Left cardiac atrium (tissue), 4 donors: ENCODE data around the gene MYO18A. TPM values are rescaled to one million over a fixed set of nuclear protein-coding genes. Genes with fewer than 3 reads are reported as not detected.
"Not testable (repeated sequence)": the region's sequence is repeated elsewhere in the genome, so short reads cannot be mapped to it uniquely, and the experiment has no call there.

ENCODE experiments used
- ATAC-seq, 2 donors: fragments of 200-7000 bp; cut with Tn5 transposase; one replicate each; pipeline ENCODE4 v1.9.1; 2020; ENCODE audit warnings: mild to moderate bottlenecking in 2 of 2, moderate library complexity in 2 of 2
- DNase-seq: peaks from one replicate; pipeline ENCODE4 v3.0.0-alpha.2; 2020
- intact Hi-C, 2 donors: fragments of 100-400 bp; cut with DNase I; formaldehyde crosslinking; loops; one replicate each; pipeline versions ENCODE4 v1.14.1 to v1.15.1; 2022 to 2023
- total RNA-seq, 2 donors: library from RNA; stranded (reverse); fragmentation: NEBNext Ultra II Directional; extraction: Animal tissue kit (Norgen Biotek cat#: 25700); gene quantifications; one replicate each; pipeline ENCODE4 v1.2.1, GENCODE V29; 2021
- donor health status: DM: no; HTN: yes; CAD: no.
- donor health status: DM: no; HTN: yes; CAD: no; lungs with severe emphysema.
- donor health status: DM: yes; HTN: yes; CAD: no.
- donor health status: Dilated cardiomyopathy.

Gene MYO18A
- total RNA-seq, 2 donors from 2014 or later, result 179 to 190 TPM

DNA sequence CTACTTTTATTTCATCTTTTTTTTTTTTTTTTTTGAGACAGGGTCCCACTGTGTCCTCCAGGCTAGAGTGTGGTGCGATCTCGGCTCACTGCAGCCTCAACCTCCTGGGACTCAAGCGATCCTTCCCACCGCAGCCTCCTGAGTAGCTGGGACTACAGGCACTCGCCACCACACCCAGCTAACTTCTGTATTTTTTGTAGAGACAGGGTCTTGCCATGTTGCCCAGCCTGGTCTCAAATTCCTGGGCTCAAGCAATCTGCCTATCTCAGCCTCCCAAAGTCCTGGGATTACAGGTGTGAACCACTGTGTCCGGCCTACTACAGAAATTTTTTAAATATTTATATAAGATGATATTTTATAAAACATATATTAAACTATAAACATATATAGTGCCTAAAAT is 4.8 kb downstream of the MYO18A start:
- intact Hi-C loops, result no loop called here
- ATAC-seq, result no peak
- DNase-seq, result no peak

GRCh38 chr17:29172589-29172988 is 7.6 kb downstream of the MYO18A start:
- DNase-seq (no peak), ATAC-seq (no peak)
- intact Hi-C loops, result no loop called here

DNA sequence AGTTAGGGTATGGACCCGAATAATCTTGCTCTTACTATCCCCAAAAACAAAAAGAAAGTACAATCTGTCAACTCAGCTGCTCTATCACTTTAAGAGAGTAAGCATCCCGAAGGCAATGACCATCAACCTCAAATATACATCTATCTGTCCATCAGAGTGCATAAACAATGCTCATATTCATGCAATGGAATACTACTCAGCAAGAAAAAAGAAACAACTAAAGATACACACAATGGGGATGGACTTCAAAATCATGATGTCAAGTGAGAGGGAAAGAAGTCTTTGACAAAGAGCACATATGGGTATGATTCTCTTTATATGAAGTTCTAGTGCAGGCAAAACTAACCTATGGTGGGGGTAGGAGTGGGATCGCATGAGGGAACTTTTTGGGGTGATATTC is 9.5 kb downstream of the MYO18A start:
- no peak for ATAC-seq
- intact Hi-C loops, result no loop called here

GRCh38 chr17:29169806-29170591 is 10.2 kb downstream of the MYO18A start:
- DNase-seq, result no peak
- ATAC-seq, result no peak
- intact Hi-C loops, result no loop called here

More for the DNA sequence above, 9.5 kb downstream of the MYO18A start:
- DNase-seq, result no peak

DNA sequence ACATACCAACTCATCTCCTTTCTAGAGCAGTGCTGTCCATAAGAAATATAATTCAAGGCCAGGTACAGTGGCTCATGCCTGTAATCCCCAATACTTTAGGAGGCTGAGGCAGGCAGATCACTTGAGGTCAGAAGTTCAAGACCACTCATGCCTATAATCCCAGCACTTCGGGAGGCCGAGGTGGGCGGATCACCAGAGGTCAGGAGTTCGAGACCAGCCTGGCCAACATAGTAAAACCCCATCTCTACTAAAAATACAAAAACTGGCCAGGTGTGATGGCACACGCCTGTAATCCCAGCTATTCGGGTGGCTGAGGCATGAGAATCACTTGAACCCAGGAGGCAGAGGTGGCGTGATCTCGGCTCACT is 11.5 kb downstream of the MYO18A start:
- intact Hi-C loops, ATAC-seq, DNase-seq: not testable (repeated sequence)

- DNase-seq (no peak), ATAC-seq (peak in 1 of 2 donors; percentile 61)
- intact Hi-C loops, result no loop called here
Observed at GRCh38 chr17:29168079-29168758, 12.0 kb downstream of the MYO18A start.

- DNase-seq (no peak), ATAC-seq (no peak)
- intact Hi-C loops, result no loop called here
Observed at GRCh38 chr17:29167393-29168078, 12.7 kb downstream of the MYO18A start.

DNA sequence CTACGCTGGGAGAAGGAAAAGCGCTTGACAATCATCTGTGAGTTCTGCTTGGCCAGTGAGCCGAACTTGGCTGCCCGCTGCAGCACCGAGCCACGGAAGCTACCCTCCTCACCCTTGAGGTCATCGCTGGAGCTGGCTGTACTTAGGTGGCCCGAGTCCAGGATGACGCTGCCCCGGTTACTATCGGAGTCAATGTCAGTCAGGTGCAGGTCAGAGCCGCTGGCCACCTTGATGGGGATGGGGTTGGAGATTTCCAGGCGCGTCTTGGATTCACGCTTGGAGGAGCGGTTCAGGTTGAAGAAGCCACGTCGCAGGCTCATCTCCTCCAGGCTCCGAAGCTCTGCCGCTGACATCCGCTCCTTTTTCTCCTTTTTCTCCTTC is 13.7 kb downstream of the MYO18A start:
- intact Hi-C loops, result no loop called here
- ATAC-seq, result no peak
- DNase-seq, result no peak

GRCh38 chr17:29165800-29166506 is 14.2 kb downstream of the MYO18A start:
- ATAC-seq (no peak), DNase-seq (no peak)
- intact Hi-C loops, result no loop called here

DNA sequence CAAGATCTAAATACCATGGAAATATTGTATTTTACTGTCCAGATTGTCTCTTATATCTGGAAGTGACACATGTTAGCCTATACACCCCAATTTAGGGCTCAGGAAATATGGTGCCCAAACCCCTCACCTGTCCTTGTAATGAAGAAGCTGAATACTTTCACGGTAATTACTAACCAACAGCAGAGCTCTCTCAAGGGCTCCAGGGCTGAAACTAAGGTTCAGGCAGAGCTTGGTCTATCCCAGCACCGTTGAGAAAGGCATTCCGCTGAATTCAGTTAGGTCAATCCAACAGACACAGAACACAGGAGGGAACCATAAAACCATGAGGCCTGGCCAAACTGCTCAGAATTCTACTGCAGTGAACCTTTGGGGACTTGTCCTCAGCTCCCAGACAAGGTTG is 14.9 kb downstream of the MYO18A start:
- intact Hi-C loops, result no loop called here
- no peak for ATAC-seq
- no peak for DNase-seq

GRCh38 chr17:29163563-29163962 is 16.6 kb downstream of the MYO18A start:
- ATAC-seq, result no peak

DNA sequence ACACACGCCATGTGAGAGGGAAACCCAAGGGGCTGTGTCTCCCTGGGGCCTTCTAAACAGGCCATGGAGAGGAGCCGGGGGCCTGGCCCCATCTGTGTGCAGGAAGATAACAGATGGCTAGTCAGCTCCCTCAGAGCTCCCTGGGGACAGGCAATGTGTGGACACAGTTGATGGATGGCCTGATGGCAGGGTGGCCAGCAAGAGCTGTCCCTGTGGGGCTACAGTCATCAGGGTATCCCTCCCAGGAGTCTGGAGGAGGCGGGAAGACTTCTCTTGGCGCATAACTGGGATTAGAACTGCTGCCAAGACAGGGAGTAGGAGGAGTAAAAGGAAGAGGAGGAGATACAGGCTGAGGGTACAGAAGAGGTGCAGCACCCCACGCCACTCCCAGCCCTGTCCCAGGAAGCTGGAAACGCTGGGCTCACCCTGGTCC is 17.3 kb downstream of the MYO18A start:
- no peak for DNase-seq
- intact Hi-C loops, result no loop called here
- ATAC-seq, result peak; percentile 30 to 42

More at GRCh38 chr17:29163563-29163962, 16.6 kb downstream of the MYO18A start:
- intact Hi-C loops, result no loop called here
- no peak for DNase-seq

DNA sequence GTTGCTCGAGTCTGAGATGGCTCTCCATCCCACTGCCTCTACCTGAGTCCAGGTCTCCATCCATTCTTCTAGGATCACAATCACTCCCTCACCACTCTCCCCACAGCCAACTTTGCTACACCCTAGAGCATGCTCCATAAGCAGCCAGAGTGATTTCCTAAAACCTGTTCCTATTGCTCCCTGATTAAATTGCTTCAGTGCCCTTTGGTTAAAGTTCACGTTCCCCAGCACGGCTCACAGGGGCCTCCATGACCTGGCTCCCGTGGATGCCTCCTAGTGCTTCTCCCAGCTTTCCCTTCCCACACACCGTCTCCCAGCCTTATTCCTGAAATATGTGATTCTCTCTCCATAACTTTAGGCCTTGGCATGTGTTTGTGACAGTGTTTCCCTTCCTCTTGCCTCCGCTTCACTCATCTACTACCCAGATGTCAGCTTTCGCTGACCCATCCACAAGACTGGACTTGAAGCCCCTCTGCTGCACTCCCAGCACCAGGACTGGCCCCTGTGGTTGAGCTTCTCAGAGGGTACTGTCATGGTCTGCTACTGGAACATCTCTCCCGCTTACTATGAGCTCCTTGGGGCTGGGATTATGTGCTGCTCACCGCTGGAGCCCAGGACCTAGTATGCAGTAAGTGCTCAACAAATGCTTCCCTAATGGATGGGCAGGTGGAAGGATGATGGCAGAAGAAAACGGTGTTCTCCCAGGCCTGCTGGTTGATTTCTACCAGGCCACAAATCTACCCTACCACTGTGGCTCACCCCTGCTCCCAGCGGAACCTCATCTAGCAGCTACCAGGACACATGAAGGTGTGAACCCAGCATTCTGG is 17.9 kb downstream of the MYO18A start:
- intact Hi-C loops, result no loop called here
- DNase-seq (no peak), ATAC-seq (no peak)

- intact Hi-C loops, result no loop called here
- DNase-seq, result no peak
- no peak for ATAC-seq
Observed at GRCh38 chr17:29160253-29160652, 19.9 kb downstream of the MYO18A start.

DNA sequence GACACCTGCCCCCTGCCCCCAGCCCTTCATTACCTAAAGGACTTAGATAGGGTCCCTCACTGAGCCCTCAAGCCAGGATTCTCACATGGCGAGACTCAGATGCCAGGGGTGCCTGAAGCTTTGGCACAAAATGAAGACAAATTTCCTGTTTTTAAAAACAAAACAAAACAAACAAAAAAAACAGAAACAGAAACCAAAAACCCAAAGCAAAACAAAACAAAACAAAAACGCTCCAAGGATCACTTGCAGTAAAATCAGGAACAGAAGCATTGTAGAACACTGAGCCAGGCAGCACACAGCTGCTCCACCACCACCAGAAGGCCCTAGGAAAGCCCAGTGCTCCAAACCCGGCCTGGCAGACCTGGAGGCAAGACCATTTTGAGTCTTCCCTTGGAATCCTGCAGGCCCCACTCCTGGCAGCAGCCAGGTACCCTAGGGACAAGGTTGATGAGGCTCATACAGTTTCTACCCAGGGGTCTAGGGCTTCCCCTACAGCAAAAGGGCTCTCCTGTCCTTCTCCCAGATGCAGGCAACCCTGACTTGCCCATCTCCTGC is 20.8 kb downstream of the MYO18A start:
- DNase-seq (no peak), ATAC-seq (no peak)
- intact Hi-C loops, result loop anchor here in 1 of 2 donors (10.0 kb wide), 1 partner anchor 55 kb away; no protein-coding TSS in a partner anchor

- DNase-seq (no peak), ATAC-seq (no peak)
- intact Hi-C loops, result loop anchor here in 1 of 2 donors (10.0 kb wide), 1 partner anchor 56 kb away; no protein-coding TSS in a partner anchor
Observed at GRCh38 chr17:29158488-29159275, 21.5 kb downstream of the MYO18A start.

DNA sequence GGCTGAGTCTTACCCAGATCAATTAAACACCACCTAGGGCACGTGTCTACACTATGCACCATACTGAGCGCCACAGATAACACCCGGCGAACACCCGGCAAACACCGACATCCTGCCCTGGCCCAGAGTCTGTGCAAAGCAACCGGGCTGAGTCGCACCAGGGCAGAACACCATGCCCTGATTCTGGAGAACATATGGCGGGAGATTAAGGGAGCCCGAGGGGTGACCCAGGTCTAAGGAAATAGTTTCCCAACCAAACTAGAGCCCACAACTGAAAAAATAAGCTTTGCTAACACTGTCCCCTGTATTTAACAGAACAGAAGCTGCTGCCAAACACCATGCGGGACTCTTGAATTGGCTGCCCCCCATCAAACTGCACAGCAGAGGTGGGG is 22.1 kb downstream of the MYO18A start:
- DNase-seq (no peak), ATAC-seq (no peak)
- intact Hi-C loops, result loop anchor here in 1 of 2 donors (10.0 kb wide), 1 partner anchor 57 kb away; no protein-coding TSS in a partner anchor
